ENCODE data around the gene BPIFB3.

Gene BPIFB3

GRCh38 chr20:33061658-33062028, 7.9 kb downstream of the BPIFB3 start:
- DNase-seq (ENCODE audit: low read depth in 2 of 2): no peak

- DNase-seq (ENCODE audit: low read depth in 2 of 2): no peak
Measured at GRCh38 chr20:33062105-33062824, 8.6 kb downstream of the BPIFB3 start.

- no peak for DNase-seq (ENCODE audit: low read depth in 2 of 2)
Measured at GRCh38 chr20:33062825-33063149, 9.1 kb downstream of the BPIFB3 start.

- no peak for DNase-seq (ENCODE audit: low read depth in 2 of 2)
Measured at GRCh38 chr20:33063271-33063670, 9.6 kb downstream of the BPIFB3 start.

GRCh38 chr20:33064572-33065287, 11.0 kb downstream of the BPIFB3 start:
- DNase-seq (ENCODE audit: low read depth in 2 of 2): no peak

GRCh38 chr20:33065785-33066184, 12.1 kb downstream of the BPIFB3 start:
- no peak for DNase-seq (ENCODE audit: low read depth in 2 of 2)

GRCh38 chr20:33067806-33068205, 14.1 kb downstream of the BPIFB3 start:
- no peak for DNase-seq (ENCODE audit: low read depth in 2 of 2)

- DNase-seq (ENCODE audit: low read depth in 2 of 2): no peak
Measured at GRCh38 chr20:33068251-33068939, 14.7 kb downstream of the BPIFB3 start.

GRCh38 chr20:33069673-33070072, 16.0 kb downstream of the BPIFB3 start:
- DNase-seq (ENCODE audit: low read depth in 2 of 2): no peak

- DNase-seq (ENCODE audit: low read depth in 2 of 2): no peak
Measured at GRCh38 chr20:33070111-33071053, 16.7 kb downstream of the BPIFB3 start.

GRCh38 chr20:33071198-33071597, 17.5 kb downstream of the BPIFB3 start:
- no peak for DNase-seq (ENCODE audit: low read depth in 2 of 2)

- no peak for DNase-seq (ENCODE audit: low read depth in 2 of 2)
Measured at GRCh38 chr20:33072362-33072761, 18.7 kb downstream of the BPIFB3 start.

- DNase-seq (ENCODE audit: low read depth in 2 of 2): no peak
Measured at GRCh38 chr20:33072813-33073212, 19.1 kb downstream of the BPIFB3 start.

- no peak for DNase-seq (ENCODE audit: low read depth in 2 of 2)
Measured at GRCh38 chr20:33074675-33075074, 21.0 kb downstream of the BPIFB3 start.

GRCh38 chr20:33075281-33075680, 21.6 kb downstream of the BPIFB3 start:
- DNase-seq (ENCODE audit: low read depth in 2 of 2): no peak

GRCh38 chr20:33076662-33077372, 23.1 kb downstream of the BPIFB3 start:
- no peak for DNase-seq (ENCODE audit: low read depth in 2 of 2)

GRCh38 chr20:33079259-33079658, 25.6 kb downstream of the BPIFB3 start, which contains the start of gene BPIFB4:
Gene BPIFB4 (plus strand): TSS chr20:33079643. CDS start chr20:33081527, 1,884 bp downstream.
- no peak for DNase-seq (ENCODE audit: low read depth in 2 of 2)

- no peak for DNase-seq (ENCODE audit: low read depth in 2 of 2)
Measured at GRCh38 chr20:33081411-33082154, 27.9 kb downstream of the BPIFB3 start.

- no peak for DNase-seq (ENCODE audit: low read depth in 2 of 2)
Measured at GRCh38 chr20:33082546-33082945, 28.8 kb downstream of the BPIFB3 start.

Data from stimulated activated CD4-positive, alpha-beta T cell treated with anti-CD3 and anti-CD28 coated beads, Interleukin-1b, Interleukin-23, amount 100 ng/mL, for 4 hours (primary cell).